Breast epithelium (tissue), 4 donors: ENCODE measurements around the gene ETFBKMT. TPM values are rescaled to one million over a fixed set of nuclear protein-coding genes. Genes with fewer than 3 reads are reported as not detected.
"Not testable (repeated sequence)": the region's sequence is repeated elsewhere in the genome, so short reads cannot be mapped to it uniquely, and the experiment has no call there.

Source experiments
- DNase-seq, 2 donors: peaks; one replicate each; pipeline ENCODE4 v3.0.0-alpha.2; 2019; ENCODE audit warnings: low spot score in 2 of 2
- H3K27ac ChIP-seq, 2 donors: fragments of 200-600 bp; sonication (generic) in 1 of 2; one replicate each; pipeline ENCODE4 v1.5.1; 2016 to 2019; ENCODE audit warnings: mild to moderate bottlenecking in 1 of 2
- H3K27me3 ChIP-seq, 2 donors: fragments of 200-600 bp; sonication (generic) in 1 of 2; one replicate each; pipeline versions ENCODE4 v1.5.1 to v1.6.0; 2017 to 2019; ENCODE audit warnings: control low read depth in 1 of 2, mild to moderate bottlenecking in 1 of 2
- H3K36me3 ChIP-seq: fragments of 200-600 bp; one replicate; pipeline ENCODE4 v1.5.1; 2019
- H3K4me1 ChIP-seq, 2 donors: fragments of 200-600 bp; sonication (generic); one replicate each; pipeline ENCODE4 v1.5.1; 2016 to 2019; ENCODE audit warnings: control low read depth in 1 of 2
- H3K4me3 ChIP-seq, 3 donors: fragments of 200-600 bp; sonication (generic); 1 replicate in 2 of 3; 2 replicates in 1 of 3; pipeline ENCODE4 v1.5.1; 2016 to 2019; ENCODE audit warnings: mild to moderate bottlenecking in 3 of 3, moderate library complexity in 2 of 3
- H3K9me3 ChIP-seq, 2 donors: fragments of 200-600 bp; sonication (generic) in 1 of 2; one replicate each; pipeline ENCODE4 v1.5.1; 2016 to 2019; ENCODE audit warnings: control low read depth in 1 of 2
- CTCF ChIP-seq, 3 donors: fragments of 450-650 bp; IDR thresholded peaks; one replicate each; pipeline ENCODE4 v1.5.1; 2016 to 2017; ENCODE audit warnings: antibody characterized with exemption in 3 of 3, mild to moderate bottlenecking in 3 of 3, moderate library complexity in 3 of 3
- POLR2A ChIP-seq: fragments of 450-650 bp; IDR thresholded peaks from one replicate; pipeline ENCODE4 v1.6.1; 2016; ENCODE audit warnings: antibody characterized with exemption, mild to moderate bottlenecking, moderate library complexity
- POLR2AphosphoS5 ChIP-seq, 3 donors: sonication (generic); formaldehyde crosslinking; IDR thresholded peaks; one replicate each; pipeline ENCODE4 v1.6.1; 2017; ENCODE audit warnings: antibody characterized with exemption in 3 of 3
- intact Hi-C: fragments of 100-400 bp; cut with DNase I; formaldehyde crosslinking; loops from one replicate; pipeline ENCODE4 v1.15.1; 2023; ENCODE audit warnings: low total_unique reads
- total RNA-seq, 3 donors: library from RNA; depleted of rRNA; stranded (reverse); fragments of >200 nt; gene quantifications; one replicate each; pipeline ENCODE4 v1.1.0, GENCODE V29; 2016

Gene ETFBKMT
- total RNA-seq, 3 donors from 2014 or later, result 3.0 to 4.9 (median 4.8) TPM

- intact Hi-C loops, result no loop called here
- no peak overlapping the region for H3K27ac ChIP-seq
- no peak for DNase-seq
Measured at GRCh38 chr12:31710021-31710818, 50.7 kb downstream of the ETFBKMT start.

GRCh38 chr12:31712877-31713276, 53.4 kb downstream of the ETFBKMT start:
- intact Hi-C loops, result no loop called here
- no peak for TF ChIP-seq CTCF (IDR thresholded peaks at IDR 0.05)
- no peak for TF ChIP-seq POLR2A
- TF ChIP-seq POLR2AphosphoS5 (IDR thresholded peaks at IDR 0.05), result no peak

More at GRCh38 chr12:31710021-31710818, 50.7 kb downstream of the ETFBKMT start:
- Histone ChIP-seq H3K4me1 (no peaks in the 10 kb centered on the region), H3K36me3 (no peaks in the 10 kb centered on the region), H3K4me3 (no peak overlapping the region), H3K9me3 (peaks cover 15 to 19% of the 10 kb centered on the region in 2 donors), H3K27me3 (no peaks in the 10 kb centered on the region)
- TF ChIP-seq POLR2A (no peak), POLR2AphosphoS5 (IDR thresholded peaks at IDR 0.05) (no peak)

GRCh38 chr12:31714406-31715271, 55.2 kb downstream of the ETFBKMT start:
- DNase-seq, result no peak
- peak overlapping the region in 1 of 2 donors; percentile 52 for H3K27ac ChIP-seq
- H3K9me3 ChIP-seq, result no peaks in the 10 kb centered on the region
- H3K4me1 ChIP-seq, result no peaks in the 10 kb centered on the region
- intact Hi-C loops, result no loop called here
- H3K4me3 ChIP-seq, result no peak overlapping the region
- no peaks in the 10 kb centered on the region for H3K27me3 ChIP-seq
- no peak for TF ChIP-seq POLR2AphosphoS5 (IDR thresholded peaks at IDR 0.05)
- no peaks in the 10 kb centered on the region for H3K36me3 ChIP-seq

More at GRCh38 chr12:31712877-31713276, 53.4 kb downstream of the ETFBKMT start:
- no peak for DNase-seq
- Histone ChIP-seq H3K4me3 (no peak overlapping the region), H3K9me3 (peaks cover 11% of the 10 kb centered on the region in 2 donors), H3K4me1 (no peaks in the 10 kb centered on the region), H3K27me3 (no peaks in the 10 kb centered on the region), H3K36me3 (no peaks in the 10 kb centered on the region), H3K27ac (no peak overlapping the region)

GRCh38 chr12:31715283-31715825, 55.9 kb downstream of the ETFBKMT start:
- H3K27me3 ChIP-seq, result no peaks in the 10 kb centered on the region
- no peak for TF ChIP-seq POLR2A
- no peak for TF ChIP-seq POLR2AphosphoS5 (IDR thresholded peaks at IDR 0.05)
- no peak for TF ChIP-seq CTCF (IDR thresholded peaks at IDR 0.05)
- H3K4me1 ChIP-seq, result no peaks in the 10 kb centered on the region
- H3K9me3 ChIP-seq, result no peaks in the 10 kb centered on the region
- H3K36me3 ChIP-seq, result no peaks in the 10 kb centered on the region
- H3K27ac ChIP-seq, result peak overlapping the region; percentile 16 to 52
- intact Hi-C loops, result no loop called here
- DNase-seq, result no peak
- H3K4me3 ChIP-seq, result no peak overlapping the region

- H3K4me3 ChIP-seq, H3K4me1 ChIP-seq, H3K9me3 ChIP-seq, H3K27me3 ChIP-seq, intact Hi-C loops, H3K36me3 ChIP-seq, H3K27ac ChIP-seq, DNase-seq: not testable (repeated sequence)
Measured at GRCh38 chr12:31716998-31717397, 57.5 kb downstream of the ETFBKMT start.

GRCh38 chr12:31718542-31719198, 59.2 kb downstream of the ETFBKMT start:
- H3K27ac ChIP-seq, H3K4me1 ChIP-seq, H3K9me3 ChIP-seq, intact Hi-C loops, DNase-seq, H3K4me3 ChIP-seq, H3K27me3 ChIP-seq, H3K36me3 ChIP-seq: not testable (repeated sequence)
